HG03280 (cell line): ENCODE results near the gene AGAP1.

Source experiments
- ATAC-seq: cut with Tn5 transposase; IDR thresholded peaks from one replicate; pipeline ENCODE4 v1.9.1; 2021; ENCODE audit warnings: mild to moderate bottlenecking, moderate library complexity; ENCODE audit not compliant: unreplicated experiment

Gene AGAP1

DNA sequence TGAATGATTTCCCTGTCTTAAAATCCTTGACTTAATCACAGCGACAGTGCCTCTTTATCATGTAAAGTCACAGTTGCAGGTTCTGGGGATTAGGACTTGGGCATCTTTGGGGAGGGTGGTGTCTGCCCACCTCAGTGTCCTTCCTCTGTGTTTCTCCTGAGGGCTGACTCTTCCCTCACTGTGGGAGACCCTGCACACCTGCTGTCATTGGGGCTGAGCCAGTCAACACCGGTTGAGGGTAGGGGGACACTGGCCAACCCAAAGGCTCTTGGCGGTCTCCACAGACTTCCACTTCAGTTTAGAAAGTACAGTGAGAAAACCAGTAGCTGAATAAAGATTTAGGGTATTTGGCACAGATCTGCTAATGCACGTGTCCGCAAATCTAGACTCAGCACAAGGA, 36.9 kb downstream of the AGAP1 start:
- ATAC-seq, result no peak

DNA sequence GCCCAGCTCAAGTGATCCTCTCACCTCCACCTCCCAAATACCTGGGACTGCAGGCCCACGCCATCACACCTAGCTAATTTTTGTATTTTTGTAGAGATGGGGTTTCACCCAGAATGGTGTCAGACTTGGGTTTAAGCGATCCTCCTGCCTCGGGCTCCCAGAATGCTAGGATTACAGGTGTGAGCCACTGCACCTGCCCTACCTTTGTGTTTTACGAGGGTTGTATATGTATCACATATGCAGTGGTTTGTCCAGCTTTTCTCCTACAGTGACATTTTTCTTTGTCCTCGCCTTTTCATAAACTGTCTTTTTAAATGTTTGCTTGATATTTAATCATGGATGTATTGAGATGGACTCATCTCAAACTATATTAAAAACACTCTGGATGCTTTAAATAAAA, 38.5 kb downstream of the AGAP1 start:
- ATAC-seq, result no peak

DNA sequence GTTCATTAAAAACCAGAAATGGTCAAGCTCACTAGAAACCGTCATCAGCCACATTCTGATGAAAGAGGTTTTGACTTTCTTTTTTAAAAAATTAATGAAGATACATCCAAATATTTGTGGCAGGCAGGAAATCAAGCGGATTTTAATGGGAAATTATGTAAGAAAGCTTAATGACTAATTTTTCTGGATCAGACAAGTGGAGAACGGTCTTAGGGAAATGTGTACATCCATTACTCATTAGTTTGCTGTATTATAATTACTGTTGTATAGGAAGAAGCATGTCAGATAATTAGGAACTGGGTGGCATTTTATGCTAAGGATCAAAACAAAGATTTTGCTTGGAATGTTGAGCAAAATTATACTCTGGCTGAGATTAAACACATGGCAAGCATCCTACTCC, 39.4 kb downstream of the AGAP1 start:
- no peak for ATAC-seq

DNA sequence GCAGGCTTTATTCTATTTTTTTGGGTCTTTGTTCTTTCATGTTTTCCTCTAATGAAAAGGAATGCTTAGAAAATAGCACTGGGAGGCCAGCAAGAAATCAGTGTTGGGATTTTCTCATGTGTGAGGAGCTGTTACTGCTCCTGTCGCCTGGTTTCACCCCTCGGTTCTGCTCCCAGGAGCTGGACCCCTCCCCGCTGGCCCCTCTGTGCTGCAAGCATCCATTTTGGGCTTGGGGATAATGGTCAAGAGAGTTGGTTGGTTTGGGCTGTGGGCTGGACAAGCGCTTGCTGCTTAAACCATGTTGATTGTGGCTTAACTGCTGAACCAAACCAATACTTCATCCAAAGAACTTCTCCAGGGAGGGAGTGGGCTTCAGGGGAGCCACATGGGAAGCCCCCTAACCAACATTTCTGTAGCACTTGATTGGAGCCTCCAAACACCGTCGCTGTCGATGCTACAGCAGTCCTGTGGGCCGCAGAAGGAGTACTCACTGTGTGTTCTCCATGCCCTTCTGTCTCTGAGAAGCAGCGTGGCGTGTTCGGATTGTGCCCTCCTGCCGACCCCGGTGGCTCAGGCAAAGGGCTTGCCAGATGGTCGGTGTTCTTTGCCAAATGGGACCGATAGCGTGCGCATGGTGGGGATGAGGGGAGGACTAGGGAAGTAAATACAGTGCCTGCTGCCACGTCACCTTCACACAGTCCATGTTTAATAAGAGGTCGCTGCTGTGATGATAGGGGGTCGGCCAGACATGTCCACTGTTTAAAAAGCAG, 40.0 kb downstream of the AGAP1 start:
- no peak for ATAC-seq

DNA sequence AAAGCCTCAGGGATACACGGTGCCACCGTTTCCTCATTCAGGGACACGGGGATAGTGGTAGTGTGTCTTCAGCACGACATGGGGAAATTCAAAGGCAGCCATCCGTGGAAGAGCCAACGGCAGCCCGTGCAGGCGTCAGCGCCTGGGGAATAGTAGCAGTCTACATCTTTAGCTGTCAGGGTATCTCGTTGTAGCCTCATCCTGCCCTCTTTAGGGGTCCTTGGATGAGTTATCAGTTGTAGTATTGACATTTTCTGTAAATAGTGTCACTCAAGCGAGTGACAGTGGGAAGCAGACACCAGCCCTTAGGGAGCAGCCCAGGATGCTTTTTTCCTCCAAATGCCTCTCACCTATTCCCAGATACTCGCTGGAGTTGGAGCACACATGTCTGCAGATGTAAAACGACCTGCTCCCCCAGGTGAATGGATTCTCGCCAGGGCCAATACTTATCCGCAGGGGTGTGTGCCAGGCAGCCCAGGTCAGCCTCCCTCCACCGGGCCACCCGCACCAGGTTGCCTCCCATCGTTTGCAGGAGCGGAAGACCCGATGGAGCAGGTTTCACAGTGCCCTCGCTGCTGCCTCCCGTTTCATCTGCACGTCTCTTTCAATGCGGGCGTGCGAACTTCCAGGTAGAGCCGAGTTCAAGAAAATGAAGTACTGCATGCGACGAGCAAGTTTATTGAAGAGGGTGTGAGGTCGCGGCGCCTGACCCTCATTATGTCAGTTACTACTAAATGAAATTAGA, 41.0 kb downstream of the AGAP1 start:
- no peak for ATAC-seq

DNA sequence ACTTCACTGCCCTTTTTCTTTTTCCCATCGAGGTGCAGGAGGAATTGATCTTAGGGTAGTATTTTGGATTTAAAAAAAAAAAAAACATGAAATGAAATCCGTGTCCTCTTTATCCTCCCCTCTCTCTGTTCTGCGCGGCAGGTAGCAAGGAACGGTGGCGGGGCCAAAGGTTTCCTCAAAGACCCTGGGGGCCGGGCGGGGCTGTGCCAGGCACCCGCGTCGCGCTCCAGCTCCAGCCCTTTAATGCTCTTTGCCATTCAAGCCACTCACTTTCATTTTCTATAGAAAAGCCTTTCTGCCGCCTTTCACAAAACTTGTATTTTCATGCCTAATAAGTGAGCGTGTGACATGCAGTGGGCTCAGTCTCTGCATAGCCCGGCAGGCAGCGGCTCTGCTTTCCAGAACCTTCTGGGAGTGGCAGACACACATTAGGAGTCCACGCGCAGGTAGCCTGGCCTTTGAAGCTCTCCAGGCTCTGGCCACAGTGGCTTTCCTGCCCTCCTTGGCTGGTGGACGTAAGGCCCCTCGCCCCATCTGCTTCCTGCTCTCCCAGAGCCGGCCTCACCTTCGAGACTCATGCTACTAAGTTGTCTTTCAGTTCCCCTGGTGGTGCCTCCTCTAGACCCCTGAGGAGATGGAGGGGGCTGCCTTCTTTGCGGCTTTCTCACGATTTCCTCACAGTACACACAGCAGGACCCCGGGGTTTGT, 41.7 kb downstream of the AGAP1 start:
- ATAC-seq, result no peak

DNA sequence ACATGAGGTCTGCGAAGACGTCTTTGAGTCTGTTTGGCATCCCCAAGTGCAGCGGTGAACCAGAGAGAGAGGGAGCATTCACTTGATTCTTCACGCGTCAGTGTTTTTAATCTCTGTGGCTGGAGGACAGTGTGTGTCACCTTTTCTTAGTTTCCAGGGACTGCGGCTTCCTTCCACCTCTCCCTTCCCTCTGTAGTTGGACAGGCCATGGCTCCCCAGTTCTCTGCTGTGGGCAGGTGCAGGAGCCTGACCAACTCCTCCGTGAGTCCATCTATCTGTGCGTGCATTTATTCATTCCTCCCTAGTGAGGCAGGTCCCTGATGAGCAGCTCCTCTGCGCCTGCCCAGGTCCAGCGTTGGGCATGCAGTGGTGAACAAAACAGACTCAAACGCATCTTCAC, 42.9 kb downstream of the AGAP1 start:
- no peak for ATAC-seq

DNA sequence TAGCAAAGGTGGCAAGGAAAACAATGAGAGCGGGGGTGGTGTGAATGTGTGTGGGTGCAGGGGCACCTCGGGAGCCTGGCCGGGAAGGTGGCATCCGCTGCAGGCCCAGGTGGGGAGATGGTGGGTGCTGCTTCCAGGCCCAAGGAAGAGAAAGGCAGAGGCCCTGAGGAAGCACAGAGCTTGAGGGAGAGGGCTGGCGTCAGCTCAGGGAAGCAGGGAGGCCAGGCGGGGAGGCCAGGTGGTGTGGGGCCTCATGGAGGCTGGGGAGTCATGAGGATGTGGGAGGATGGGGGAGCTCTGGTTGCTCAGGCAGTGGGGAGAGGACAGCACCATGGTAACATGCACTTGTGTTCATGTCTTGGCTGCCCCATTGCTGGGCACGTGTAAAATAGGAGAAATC, 43.3 kb downstream of the AGAP1 start:
- ATAC-seq, result no peak

DNA sequence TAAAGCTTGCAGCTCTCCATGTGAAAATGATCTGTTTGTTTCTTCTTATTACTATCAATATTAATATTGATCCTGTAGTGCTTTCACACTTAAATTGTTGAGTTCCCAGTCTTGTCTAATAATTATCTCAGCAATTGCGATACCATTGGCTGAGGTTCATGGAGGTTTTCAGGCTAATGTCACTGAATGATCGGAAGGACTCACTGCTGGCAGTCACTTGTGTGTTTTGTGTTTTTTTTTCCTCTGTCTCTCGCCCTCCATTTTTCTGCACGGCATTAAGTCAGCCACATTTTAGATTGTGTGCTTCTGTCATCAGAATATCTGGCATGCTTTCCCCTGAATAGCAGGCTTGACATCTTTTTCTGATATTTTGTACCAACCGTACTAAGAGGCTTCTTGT, 43.7 kb downstream of the AGAP1 start:
- no peak for ATAC-seq

DNA sequence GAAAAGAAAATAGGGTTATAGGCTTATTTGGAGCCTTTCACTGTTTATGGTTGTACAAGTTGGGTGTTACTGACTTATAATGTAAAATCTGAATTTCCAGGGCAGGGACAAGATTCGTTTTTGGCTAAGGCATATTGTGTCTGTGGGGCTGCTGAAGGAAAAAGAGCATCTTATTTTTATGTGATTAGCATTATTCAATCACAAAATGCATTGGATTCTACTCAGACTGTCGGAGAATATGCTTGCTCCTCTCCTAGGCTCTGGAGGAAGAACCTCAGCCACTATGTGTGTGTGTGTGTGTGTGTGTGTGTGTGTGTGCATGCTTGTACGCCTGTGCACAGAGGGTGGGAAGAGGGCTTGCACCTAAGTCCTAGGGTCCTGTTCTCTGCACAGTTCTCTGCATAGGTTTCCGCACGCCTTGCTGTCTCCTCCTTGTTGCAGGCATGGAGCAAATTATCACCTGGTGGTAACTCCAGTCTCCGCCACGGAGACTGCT, 44.3 kb downstream of the AGAP1 start:
- ATAC-seq, result no peak

DNA sequence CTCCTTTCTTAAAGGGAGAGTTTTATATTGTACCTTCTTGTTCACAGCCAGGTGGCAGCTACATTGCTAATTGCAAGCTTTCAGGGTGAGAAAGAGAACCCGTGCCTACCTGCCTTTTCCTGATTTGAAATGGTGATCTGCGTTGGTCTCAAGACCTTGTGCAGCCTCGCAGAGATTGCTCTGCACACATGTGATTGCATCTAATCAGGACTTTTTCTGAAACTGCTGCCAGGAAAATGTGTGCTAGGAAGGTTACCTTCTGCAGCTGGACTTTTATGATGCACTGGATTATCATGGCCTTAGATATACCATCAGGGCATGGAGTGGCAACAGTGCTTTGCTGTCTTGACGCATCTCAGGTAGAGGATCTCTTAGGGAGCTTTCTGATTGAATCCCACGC, 45.1 kb downstream of the AGAP1 start:
- no peak for ATAC-seq

DNA sequence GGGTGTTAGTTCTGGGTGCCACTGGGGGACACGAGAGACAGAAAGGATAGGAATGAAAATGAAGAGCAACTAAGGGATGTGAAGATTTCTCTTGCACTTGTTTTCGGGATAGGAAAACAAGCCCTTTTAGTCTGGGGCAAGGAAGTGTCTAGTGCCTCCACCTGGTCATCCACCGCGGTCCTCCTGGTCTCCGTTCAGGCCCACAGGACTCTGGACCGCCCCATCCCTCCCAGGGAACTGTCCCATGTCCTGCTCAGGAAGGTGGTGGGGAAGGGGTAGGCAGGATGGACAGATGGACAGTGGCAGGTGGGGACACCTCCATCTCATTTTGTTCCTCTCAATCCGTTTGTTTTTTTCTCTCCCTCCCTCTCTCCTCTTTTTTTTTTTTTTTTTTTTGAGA, 45.9 kb downstream of the AGAP1 start:
- ATAC-seq, result no peak

DNA sequence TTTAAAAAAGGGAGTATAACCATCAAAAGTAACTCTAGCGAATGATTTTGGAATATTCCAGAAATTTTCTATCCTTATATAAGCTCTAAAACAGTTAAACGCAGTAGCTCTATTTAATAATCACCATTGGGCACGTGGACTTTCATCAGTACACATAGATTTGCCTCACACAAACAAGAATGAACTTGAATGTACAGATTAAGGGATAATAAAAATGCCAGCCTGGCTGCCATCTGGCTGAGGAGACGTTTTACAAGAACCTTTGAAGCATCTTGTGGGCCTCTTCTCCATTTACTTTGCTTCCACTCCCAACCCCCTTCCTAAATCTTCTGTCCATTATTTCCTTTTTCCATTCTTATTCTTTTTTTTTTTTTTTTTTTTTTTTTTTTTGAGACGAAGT, 47.2 kb downstream of the AGAP1 start:
- ATAC-seq, result no peak

DNA sequence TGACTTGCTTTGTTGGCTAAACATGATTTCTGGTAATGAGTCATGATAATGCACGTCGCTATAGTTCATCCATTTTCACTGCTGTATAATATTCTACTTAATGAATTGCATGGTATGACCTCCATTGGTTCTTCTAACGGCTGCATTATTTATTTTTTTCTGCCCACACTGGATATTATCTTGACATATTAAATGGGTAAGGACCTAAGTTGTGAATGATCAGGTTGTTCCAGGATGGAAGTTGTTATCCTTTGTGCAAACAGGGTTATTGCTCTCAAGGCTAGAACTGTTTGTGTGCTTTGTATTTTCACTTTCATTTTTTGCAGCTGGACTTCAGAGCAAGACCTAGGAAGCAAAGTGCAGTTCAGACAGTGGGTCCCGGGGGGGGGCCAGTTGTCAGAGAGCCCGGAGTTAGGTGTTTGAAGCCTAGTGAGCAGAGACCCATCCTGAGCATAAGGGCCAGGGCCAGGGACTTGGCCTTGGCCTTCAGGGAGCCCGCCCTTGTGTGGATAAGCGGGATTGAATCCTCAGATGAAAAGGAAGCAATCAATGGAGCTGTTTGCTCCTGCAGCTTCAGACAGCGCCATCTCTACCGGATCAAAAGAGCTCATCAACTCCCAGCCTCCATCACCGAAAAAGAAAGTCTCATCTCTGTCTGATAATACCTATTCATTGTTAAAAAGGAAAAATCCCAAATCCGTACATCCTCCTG, 48.2 kb downstream of the AGAP1 start:
- no peak for ATAC-seq

DNA sequence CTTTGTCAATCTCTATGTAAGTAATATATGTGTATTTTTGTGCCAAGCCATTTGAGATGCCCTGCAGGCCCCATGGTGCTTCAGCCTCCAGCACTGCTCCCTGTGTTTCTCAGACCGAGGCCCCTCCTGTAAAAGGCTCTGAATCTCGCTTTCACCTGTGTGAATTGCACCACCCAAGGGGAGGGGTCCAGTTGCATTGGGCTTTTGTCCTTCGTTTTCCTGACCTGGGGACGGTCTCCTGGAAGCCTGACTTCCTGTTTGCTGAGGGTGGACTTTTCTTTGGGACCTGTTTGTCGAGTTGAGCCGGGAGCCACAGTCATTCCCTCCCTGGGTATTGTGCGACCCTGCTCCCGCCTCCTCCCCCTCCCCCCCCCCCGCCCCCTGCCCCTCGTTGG, 48.9 kb downstream of the AGAP1 start:
- no peak for ATAC-seq

DNA sequence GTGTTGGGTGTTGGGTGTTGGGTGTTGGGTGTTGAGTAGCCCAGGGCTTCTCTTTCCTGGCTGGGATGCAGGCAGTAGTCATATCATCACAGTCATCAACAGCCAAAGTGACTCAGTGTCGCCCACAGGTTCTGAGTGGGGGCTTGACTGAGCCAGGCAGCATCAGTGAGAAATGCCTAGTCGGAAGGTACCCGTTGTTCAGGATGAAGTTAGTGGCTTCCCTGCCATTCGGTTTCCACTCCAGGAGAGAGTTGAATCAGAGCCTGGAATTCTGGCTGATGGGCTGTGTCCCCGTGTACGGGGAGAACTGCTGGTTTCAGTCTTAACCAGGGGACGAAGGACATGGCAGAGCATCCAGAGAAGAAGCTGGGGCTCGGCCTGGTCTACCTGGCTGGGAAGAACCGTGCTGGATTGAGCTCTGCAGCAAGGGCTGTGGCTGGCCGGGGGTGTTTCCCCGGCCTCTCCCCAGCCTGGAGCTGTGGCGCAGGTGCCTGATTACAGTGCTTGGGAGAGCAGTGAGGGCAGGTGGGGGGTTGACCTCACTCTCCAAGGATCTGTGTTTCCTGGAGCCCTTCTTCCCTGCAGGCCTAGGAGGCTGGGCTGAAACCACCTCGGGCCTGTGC, 49.4 kb downstream of the AGAP1 start:
- no peak for ATAC-seq

DNA sequence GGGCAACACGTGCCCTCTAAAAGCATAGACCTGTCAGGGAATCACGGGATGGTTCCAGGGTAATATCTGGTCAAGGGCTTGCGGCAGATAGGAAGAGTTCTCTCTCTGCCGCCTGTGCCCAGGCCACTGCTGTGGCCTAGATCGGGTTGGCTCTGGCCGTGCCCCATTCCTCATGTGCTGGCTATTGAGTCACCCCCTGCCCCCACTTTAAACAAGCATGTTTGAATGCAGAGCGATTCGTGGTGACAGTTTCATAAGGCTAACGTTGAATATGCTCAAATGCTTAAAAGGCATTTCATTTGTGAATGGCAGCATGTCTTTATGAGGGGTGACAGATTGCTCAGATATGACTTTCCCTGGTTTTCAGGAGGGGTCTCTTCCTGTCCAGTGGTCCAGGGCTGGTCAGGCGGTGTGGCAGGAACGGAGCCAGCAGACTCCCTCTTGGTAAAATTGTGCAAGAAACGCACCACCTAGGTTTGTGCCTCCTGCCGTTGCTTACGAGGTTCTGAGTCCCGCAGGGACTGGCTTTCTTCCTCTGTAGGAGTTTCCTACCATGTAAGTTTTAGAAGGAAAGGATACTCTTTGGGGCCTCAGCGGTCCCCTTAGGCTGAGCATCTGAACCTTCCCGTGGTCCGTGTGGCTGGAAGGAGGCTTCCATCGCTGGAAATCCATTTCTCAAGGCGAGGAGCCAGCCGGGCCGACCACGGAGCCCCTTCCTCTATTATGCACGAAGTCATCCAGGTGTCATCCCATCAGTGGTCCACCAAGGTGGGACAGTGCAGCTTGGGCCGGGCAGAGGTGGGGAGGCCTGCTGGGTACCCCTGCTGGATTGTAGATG, 50.2 kb downstream of the AGAP1 start:
- no peak for ATAC-seq

DNA sequence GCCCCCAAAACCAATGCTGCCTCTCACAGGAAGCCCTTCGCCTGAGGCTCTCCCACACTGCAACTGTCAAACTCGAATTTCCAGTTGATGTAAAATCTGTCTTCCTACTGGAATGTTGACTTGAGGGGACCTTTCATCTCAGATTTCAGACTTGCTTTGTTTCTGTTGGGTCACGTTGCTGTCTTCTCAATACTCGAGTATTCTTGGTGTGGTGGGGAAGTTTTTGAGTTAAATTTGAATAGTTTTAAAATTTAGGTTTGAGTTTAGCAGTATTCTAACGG, 50.8 kb downstream of the AGAP1 start:
- no peak for ATAC-seq

DNA sequence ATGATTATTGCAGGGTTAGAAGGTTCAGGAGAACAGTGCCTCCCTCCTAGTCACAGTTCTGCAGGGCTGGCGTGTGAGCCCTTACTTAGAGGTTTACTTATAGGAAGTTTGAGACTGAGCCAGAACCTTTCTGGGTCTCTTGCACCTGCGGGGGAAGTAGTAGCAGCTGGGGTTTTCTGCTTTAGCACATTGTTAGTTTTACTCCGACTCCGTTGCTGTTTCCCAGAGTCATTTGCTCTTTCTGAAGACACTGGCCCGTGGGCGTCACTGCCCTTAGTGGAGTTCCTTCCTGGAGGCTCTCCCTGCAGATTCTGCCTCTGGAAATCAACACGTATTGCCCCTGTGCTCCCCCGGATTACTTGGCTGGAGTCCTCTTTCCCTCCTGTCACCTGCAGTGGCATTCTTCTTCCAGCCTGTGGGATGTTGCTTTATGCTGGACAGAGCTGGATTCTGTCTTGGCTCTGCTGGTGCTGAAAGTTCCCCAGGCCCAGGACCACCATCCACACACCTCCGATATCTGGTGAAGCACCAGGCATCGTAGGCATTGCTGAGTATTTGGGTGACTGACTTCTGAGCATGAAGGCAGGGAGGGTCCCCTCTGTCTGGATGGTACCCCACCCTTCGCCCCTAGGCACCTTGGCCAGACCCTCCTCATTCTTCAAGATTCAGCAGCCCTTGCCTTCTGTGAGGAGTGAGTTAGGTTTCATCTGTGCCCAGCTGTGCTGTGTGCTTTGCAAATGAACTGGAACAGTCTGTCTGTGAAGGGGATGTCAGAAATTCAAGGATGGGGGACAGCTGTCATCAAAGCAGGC, 51.7 kb downstream of the AGAP1 start:
- no peak for ATAC-seq

DNA sequence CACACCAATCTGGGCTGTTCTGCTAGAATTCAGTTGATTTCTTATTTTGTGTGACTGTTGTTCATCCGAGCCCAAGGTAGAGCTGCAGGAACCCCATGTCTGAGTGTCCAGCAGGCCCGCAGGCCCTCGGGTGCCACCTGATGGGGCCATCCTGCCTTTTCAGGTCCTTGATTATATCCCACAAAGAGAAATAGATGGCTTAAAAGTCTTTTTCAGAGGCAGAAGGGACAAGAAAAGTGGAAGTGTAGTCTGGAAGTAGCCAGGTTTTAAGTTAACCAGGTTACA, 52.2 kb downstream of the AGAP1 start:
- ATAC-seq, result no peak
